Measurements from ENCODE around the gene TMEM200A.

The TMEM200A gene

GRCh38 chr6:130377915-130378314 lies 12.1 kb downstream of the TMEM200A start:
- Mint-ChIP-seq H3K27me3 (ENCODE audit: low read depth, poor library complexity) (peaks cover 10% of the 10 kb centered on the region), H3K27ac (peak overlapping the region; percentile 16), H3K4me3 (no peak overlapping the region), H3K4me1 (no peaks in the 10 kb centered on the region), H3K9me3 (no peaks in the 10 kb centered on the region), H3K36me3 (ENCODE audit: low read depth) (no peaks in the 10 kb centered on the region)
- DNase-seq, result no peak
- no peak for TF ChIP-seq CTCF (IDR thresholded peaks at IDR 0.05)

GRCh38 chr6:130379223-130379622 lies 13.4 kb downstream of the TMEM200A start:
- Mint-ChIP-seq H3K27ac (no peak overlapping the region), H3K36me3 (ENCODE audit: low read depth) (no peaks in the 10 kb centered on the region), H3K4me1 (no peaks in the 10 kb centered on the region), H3K27me3 (ENCODE audit: low read depth, poor library complexity) (peaks cover 10% of the 10 kb centered on the region), H3K4me3 (no peak overlapping the region), H3K9me3 (no peaks in the 10 kb centered on the region)
- no peak for DNase-seq
- no peak for TF ChIP-seq CTCF (IDR thresholded peaks at IDR 0.05)

GRCh38 chr6:130381012-130381411 lies 15.2 kb downstream of the TMEM200A start:
- no peaks in the 10 kb centered on the region for H3K36me3 Mint-ChIP-seq (ENCODE audit: low read depth)
- no peaks in the 10 kb centered on the region for H3K9me3 Mint-ChIP-seq
- no peak for TF ChIP-seq CTCF (IDR thresholded peaks at IDR 0.05)
- no peaks in the 10 kb centered on the region for H3K4me1 Mint-ChIP-seq
- H3K27ac Mint-ChIP-seq, result no peak overlapping the region
- DNase-seq, result no peak
- peaks cover 10% of the 10 kb centered on the region for H3K27me3 Mint-ChIP-seq (ENCODE audit: low read depth, poor library complexity)
- no peak overlapping the region for H3K4me3 Mint-ChIP-seq

GRCh38 chr6:130381459-130382380 lies 15.9 kb downstream of the TMEM200A start:
- no peak overlapping the region for H3K4me3 Mint-ChIP-seq
- no peaks in the 10 kb centered on the region for H3K36me3 Mint-ChIP-seq (ENCODE audit: low read depth)
- no peaks in the 10 kb centered on the region for H3K9me3 Mint-ChIP-seq
- peaks cover 10% of the 10 kb centered on the region for H3K27me3 Mint-ChIP-seq (ENCODE audit: low read depth, poor library complexity)
- no peak for TF ChIP-seq CTCF (IDR thresholded peaks at IDR 0.05)
- no peak overlapping the region for H3K27ac Mint-ChIP-seq
- H3K4me1 Mint-ChIP-seq, result no peaks in the 10 kb centered on the region
- no peak for DNase-seq

GRCh38 chr6:130382872-130383490 lies 17.2 kb downstream of the TMEM200A start:
- H3K27me3 Mint-ChIP-seq (ENCODE audit: low read depth, poor library complexity), result peaks cover 10% of the 10 kb centered on the region

More at GRCh38 chr6:130382872-130383490, 17.2 kb downstream of the TMEM200A start:
- Mint-ChIP-seq H3K9me3 (no peaks in the 10 kb centered on the region), H3K27ac (no peak overlapping the region), H3K36me3 (ENCODE audit: low read depth) (no peaks in the 10 kb centered on the region), H3K4me1 (no peaks in the 10 kb centered on the region), H3K4me3 (no peak overlapping the region)
- no peak for TF ChIP-seq CTCF (IDR thresholded peaks at IDR 0.05)
- no peak for DNase-seq

Data from nephron progenitor cell (in vitro differentiated cells).